GM23248 (cell line): ENCODE results near the gene CEP85.

Experiments used
- EZH2 ChIP-seq: fragments of 200-600 bp; sonication (generic); IDR thresholded peaks from 2 replicates; pipeline ENCODE4 v1.6.1; 2018; ENCODE audit warnings: antibody characterized with exemption, mild to moderate bottlenecking; ENCODE audit not compliant: insufficient read depth, poor library complexity, severe bottlenecking
- EZH2phosphoT487 ChIP-seq: fragments of 200-600 bp; sonication (generic); IDR thresholded peaks from 2 replicates; pipeline ENCODE4 v1.6.1; 2018; ENCODE audit warnings: antibody characterized with exemption, moderate library complexity, mild to moderate bottlenecking, low read depth; ENCODE audit not compliant: insufficient read depth

- TF ChIP-seq EZH2 (no peak), EZH2phosphoT487 (no peak)
These were observed 48.5 kb downstream of the CEP85 start for GRCh38 chr1:26282401-26282918.
